HEK293 (cell line): ENCODE measurements around the gene FXYD4.
A peak's percentile ranks its signal among the peaks of the same experiment; 100 is the strongest.

ENCODE experiments used
- HOXC10 ChIP-seq: sonication (generic); formaldehyde crosslinking; IDR thresholded peaks from 2 replicates; pipeline ENCODE4 v1.8.1; 2023; ENCODE audit warnings: mild to moderate bottlenecking, missing genetic modification reagents
- IKZF3 ChIP-seq: fragments of 450-650 bp; IDR thresholded peaks from 2 replicates; pipeline ENCODE4 v1.5.0; 2018; ENCODE audit warnings: missing biosample characterization, mild to moderate bottlenecking, missing genetic modification characterization, moderate library complexity
- KLF10 ChIP-seq: fragments of 450-650 bp; IDR thresholded peaks from 2 replicates; pipeline ENCODE4 v1.5.1; 2018; ENCODE audit warnings: missing biosample characterization, mild to moderate bottlenecking, missing genetic modification characterization
- KLF17 ChIP-seq: fragments of 450-650 bp; formaldehyde crosslinking; IDR thresholded peaks from 2 replicates; pipeline ENCODE4 v1.5.1; 2016; ENCODE audit warnings: missing biosample characterization, missing genetic modification characterization
- KLF9 ChIP-seq: fragments of 450-650 bp; formaldehyde crosslinking; IDR thresholded peaks from 2 replicates; pipeline ENCODE4 v1.5.1; 2016; ENCODE audit warnings: missing biosample characterization, missing genetic modification characterization, low read depth
- MEIS1 ChIP-seq: sonication (generic); formaldehyde crosslinking; IDR thresholded peaks from 2 replicates; pipeline ENCODE4 v1.8.1; 2022; ENCODE audit warnings: missing genetic modification reagents, mild to moderate bottlenecking, borderline replicate concordance
- SALL2 ChIP-seq: fragments of 450-650 bp; formaldehyde crosslinking; IDR thresholded peaks from 2 replicates; pipeline ENCODE4 v1.5.0; 2017; ENCODE audit warnings: missing biosample characterization, mild to moderate bottlenecking, missing genetic modification characterization, borderline replicate concordance
- SCRT2 ChIP-seq: fragments of 450-650 bp; formaldehyde crosslinking; IDR thresholded peaks from 2 replicates; pipeline ENCODE4 v1.5.1; 2016; ENCODE audit warnings: missing biosample characterization, missing genetic modification characterization
- TCF7L2 ChIP-seq: IDR thresholded peaks from 2 replicates; pipeline ENCODE4 v1.6.1; 2011; ENCODE audit warnings: low read depth, mild to moderate bottlenecking, inconsistent platforms, low read length, moderate library complexity, borderline replicate concordance
- ZBTB17 ChIP-seq: fragments of 450-650 bp; formaldehyde crosslinking; IDR thresholded peaks from 2 replicates; pipeline ENCODE4 v1.5.1; 2016; ENCODE audit warnings: missing biosample characterization, missing genetic modification characterization
- ZNF19 ChIP-seq: fragments of 450-650 bp; formaldehyde crosslinking; IDR thresholded peaks from 2 replicates; pipeline ENCODE4; 2016; ENCODE audit warnings: missing biosample characterization, missing genetic modification characterization, low read depth
- ZNF221 ChIP-seq: fragments of 450-650 bp; formaldehyde crosslinking; IDR thresholded peaks from 2 replicates; pipeline ENCODE4 v1.5.1; 2017; ENCODE audit warnings: missing biosample characterization, missing genetic modification characterization, borderline replicate concordance
- ZNF223 ChIP-seq: fragments of 450-650 bp; formaldehyde crosslinking; IDR thresholded peaks from 2 replicates; pipeline ENCODE4 v1.5.1; 2016; ENCODE audit warnings: missing biosample characterization, missing genetic modification characterization
- ZNF324 ChIP-seq: fragments of 450-650 bp; formaldehyde crosslinking; IDR thresholded peaks from 2 replicates; pipeline ENCODE4 v1.5.1; 2016; ENCODE audit warnings: missing biosample characterization, missing genetic modification characterization
- ZNF513 ChIP-seq: fragments of 450-650 bp; IDR thresholded peaks from 2 replicates; pipeline ENCODE4 v1.5.1; 2018; ENCODE audit warnings: missing biosample characterization, missing genetic modification characterization
- ZNF548 ChIP-seq: fragments of 450-650 bp; formaldehyde crosslinking; IDR thresholded peaks from 2 replicates; pipeline ENCODE4 v1.5.1; 2016; ENCODE audit warnings: missing biosample characterization, missing genetic modification characterization
- ZNF561 ChIP-seq: fragments of 450-650 bp; IDR thresholded peaks from 2 replicates; pipeline ENCODE4 v1.5.1; 2018; ENCODE audit warnings: missing biosample characterization, missing genetic modification characterization, borderline replicate concordance
- ZNF768 ChIP-seq: fragments of 450-650 bp; formaldehyde crosslinking; IDR thresholded peaks from 2 replicates; pipeline ENCODE4 v1.5.1; 2018; ENCODE audit warnings: missing biosample characterization, mild to moderate bottlenecking, missing genetic modification characterization
- ZNF791 ChIP-seq: fragments of 450-650 bp; formaldehyde crosslinking; IDR thresholded peaks from 2 replicates; pipeline ENCODE4 v1.5.1; 2016; ENCODE audit warnings: missing biosample characterization, missing genetic modification characterization
- TF ChIP-seq, protein P1 (sequence below): fragments of 450-650 bp; formaldehyde crosslinking; IDR thresholded peaks from 2 replicates; pipeline ENCODE4 v1.5.1; 2016; ENCODE audit warnings: missing biosample characterization, missing genetic modification characterization
- TF ChIP-seq, protein P2 (sequence below): fragments of 450-650 bp; formaldehyde crosslinking; optimal IDR thresholded peaks from 2 replicates; pipeline ENCODE3; 2016; ENCODE audit warnings: missing biosample characterization, mild to moderate bottlenecking, missing genetic modification characterization
- TF ChIP-seq, protein P3 (sequence below): fragments of 450-650 bp; formaldehyde crosslinking; IDR thresholded peaks from 2 replicates; pipeline ENCODE4 v1.5.1; 2016; ENCODE audit warnings: missing biosample characterization, missing genetic modification characterization
- TF ChIP-seq, protein P4 (sequence below): fragments of 450-650 bp; formaldehyde crosslinking; IDR thresholded peaks from 2 replicates; pipeline ENCODE4 v1.5.1; 2016; ENCODE audit warnings: missing biosample characterization, missing genetic modification characterization

The FXYD4 gene

DNA sequence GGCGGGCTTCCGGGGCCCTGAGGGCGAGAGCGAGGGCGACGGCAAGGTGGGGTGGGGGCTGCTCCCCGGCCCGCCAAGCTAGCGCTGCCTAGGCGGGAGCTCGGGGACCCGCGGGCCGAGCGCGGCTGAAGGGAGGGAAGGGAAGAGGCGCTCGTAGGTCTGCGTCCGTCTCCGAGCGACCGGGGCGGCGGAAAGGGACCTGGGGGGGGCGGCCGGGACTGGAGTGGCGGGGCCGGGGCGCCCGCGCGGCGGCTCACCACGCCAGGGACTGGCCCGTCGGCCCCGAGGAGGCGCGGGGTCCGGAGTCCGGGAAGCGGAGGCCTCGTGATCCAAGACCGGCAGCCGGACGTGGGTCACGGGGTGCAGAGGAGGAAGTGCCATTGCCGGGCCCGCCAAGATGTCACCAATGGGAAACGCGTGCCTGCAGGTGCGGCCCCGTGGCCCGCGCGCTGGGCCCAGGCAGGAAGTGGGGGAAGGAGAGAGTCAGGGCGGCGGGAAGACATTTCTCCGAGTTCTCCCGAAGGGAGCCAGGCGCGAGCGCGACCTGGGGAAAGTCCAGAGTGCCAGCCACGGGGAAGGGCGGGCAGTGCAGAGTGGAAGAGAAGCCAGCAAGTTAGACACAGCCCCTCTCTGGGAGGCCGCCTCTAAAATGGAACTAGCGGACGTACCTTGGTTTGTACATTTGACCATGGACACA is 25.6 kb downstream of the FXYD4 start (continued):
- TF ChIP-seq, protein P1, sequence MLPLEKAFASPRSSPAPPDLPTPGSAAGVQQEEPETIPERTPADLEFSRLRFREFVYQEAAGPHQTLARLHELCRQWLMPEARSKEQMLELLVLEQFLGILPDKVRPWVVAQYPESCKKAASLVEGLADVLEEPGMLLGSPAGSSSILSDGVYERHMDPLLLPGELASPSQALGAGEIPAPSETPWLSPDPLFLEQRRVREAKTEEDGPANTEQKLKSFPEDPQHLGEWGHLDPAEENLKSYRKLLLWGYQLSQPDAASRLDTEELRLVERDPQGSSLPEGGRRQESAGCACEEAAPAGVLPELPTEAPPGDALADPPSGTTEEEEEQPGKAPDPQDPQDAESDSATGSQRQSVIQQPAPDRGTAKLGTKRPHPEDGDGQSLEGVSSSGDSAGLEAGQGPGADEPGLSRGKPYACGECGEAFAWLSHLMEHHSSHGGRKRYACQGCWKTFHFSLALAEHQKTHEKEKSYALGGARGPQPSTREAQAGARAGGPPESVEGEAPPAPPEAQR (tag by site-specific recombination): no peak
- TF ChIP-seq SCRT2: no peak
- no peak for TF ChIP-seq MEIS1 (CRISPR knock-in tag)
- TF ChIP-seq ZNF221 (tag by site-specific recombination): no peak
- peak; percentile 84; the same call in 1 of the 2 replicates for TF ChIP-seq HOXC10 (CRISPR knock-in tag)
- peak; percentile 63; the same call in 1 of the 2 replicates for TF ChIP-seq ZNF324
- TF ChIP-seq SALL2 (tag by site-specific recombination): no peak
- peak; percentile 96 for TF ChIP-seq KLF10 (tag by site-specific recombination)
- TF ChIP-seq ZNF19 (tag by site-specific recombination): no peak
- TF ChIP-seq, protein P2, sequence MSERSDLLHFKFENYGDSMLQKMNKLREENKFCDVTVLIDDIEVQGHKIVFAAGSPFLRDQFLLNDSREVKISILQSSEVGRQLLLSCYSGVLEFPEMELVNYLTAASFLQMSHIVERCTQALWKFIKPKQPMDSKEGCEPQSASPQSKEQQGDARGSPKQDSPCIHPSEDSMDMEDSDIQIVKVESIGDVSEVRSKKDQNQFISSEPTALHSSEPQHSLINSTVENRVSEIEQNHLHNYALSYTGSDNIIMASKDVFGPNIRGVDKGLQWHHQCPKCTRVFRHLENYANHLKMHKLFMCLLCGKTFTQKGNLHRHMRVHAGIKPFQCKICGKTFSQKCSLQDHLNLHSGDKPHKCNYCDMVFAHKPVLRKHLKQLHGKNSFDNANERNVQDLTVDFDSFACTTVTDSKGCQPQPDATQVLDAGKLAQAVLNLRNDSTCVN (tag by site-specific recombination): peak; percentile 94
- peak; percentile 88 for TF ChIP-seq KLF17 (tag by site-specific recombination)
- no peak for TF ChIP-seq ZNF768 (tag by site-specific recombination)
- TF ChIP-seq, protein P3, sequence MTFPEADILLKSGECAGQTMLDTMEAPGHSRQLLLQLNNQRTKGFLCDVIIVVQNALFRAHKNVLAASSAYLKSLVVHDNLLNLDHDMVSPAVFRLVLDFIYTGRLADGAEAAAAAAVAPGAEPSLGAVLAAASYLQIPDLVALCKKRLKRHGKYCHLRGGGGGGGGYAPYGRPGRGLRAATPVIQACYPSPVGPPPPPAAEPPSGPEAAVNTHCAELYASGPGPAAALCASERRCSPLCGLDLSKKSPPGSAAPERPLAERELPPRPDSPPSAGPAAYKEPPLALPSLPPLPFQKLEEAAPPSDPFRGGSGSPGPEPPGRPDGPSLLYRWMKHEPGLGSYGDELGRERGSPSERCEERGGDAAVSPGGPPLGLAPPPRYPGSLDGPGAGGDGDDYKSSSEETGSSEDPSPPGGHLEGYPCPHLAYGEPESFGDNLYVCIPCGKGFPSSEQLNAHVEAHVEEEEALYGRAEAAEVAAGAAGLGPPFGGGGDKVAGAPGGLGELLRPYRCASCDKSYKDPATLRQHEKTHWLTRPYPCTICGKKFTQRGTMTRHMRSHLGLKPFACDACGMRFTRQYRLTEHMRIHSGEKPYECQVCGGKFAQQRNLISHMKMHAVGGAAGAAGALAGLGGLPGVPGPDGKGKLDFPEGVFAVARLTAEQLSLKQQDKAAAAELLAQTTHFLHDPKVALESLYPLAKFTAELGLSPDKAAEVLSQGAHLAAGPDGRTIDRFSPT (tag by site-specific recombination): peak; percentile 89
- TF ChIP-seq IKZF3 (tag by site-specific recombination): peak; percentile 99
- TF ChIP-seq ZNF513 (tag by site-specific recombination): no peak
- TF ChIP-seq, protein P4, sequence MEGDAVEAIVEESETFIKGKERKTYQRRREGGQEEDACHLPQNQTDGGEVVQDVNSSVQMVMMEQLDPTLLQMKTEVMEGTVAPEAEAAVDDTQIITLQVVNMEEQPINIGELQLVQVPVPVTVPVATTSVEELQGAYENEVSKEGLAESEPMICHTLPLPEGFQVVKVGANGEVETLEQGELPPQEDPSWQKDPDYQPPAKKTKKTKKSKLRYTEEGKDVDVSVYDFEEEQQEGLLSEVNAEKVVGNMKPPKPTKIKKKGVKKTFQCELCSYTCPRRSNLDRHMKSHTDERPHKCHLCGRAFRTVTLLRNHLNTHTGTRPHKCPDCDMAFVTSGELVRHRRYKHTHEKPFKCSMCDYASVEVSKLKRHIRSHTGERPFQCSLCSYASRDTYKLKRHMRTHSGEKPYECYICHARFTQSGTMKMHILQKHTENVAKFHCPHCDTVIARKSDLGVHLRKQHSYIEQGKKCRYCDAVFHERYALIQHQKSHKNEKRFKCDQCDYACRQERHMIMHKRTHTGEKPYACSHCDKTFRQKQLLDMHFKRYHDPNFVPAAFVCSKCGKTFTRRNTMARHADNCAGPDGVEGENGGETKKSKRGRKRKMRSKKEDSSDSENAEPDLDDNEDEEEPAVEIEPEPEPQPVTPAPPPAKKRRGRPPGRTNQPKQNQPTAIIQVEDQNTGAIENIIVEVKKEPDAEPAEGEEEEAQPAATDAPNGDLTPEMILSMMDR (tag by site-specific recombination): peak; percentile 9; the same call in 1 of the 2 replicates
- TF ChIP-seq ZNF223 (tag by site-specific recombination): no peak
- no peak for TF ChIP-seq ZNF791
- TF ChIP-seq ZNF561 (tag by site-specific recombination): peak; percentile 91
- TF ChIP-seq ZNF548 (tag by site-specific recombination): peak; percentile 92
- no peak for TF ChIP-seq TCF7L2
- TF ChIP-seq KLF9 (tag by site-specific recombination): no peak
- TF ChIP-seq ZBTB17 (tag by site-specific recombination): peak; percentile 78
